Heart left ventricle (tissue), 13 donors: ENCODE measurements around the gene CCDC127.

ENCODE experiments used
- POLR2A ChIP-seq, 2 donors: fragments of 450-650 bp; IDR thresholded peaks; one replicate each; pipeline ENCODE4 v1.6.1; 2017; ENCODE audit warnings: antibody characterized with exemption in 2 of 2, mild to moderate bottlenecking in 2 of 2, moderate library complexity in 2 of 2
- TF ChIP-seq, protein P1 (sequence below), 12 donors: fragments of 200-600 bp; sonication (generic) in 4 of 12; IDR thresholded peaks; one replicate each; pipeline versions ENCODE4 v1.5.0 to v1.8.0; 2018 to 2022; ENCODE audit warnings: antibody characterized with exemption in 12 of 12, mild to moderate bottlenecking in 5 of 12
- donor health status: ischemic (EF 13 %, LVEDD 7.1; RV severe dilation, severe dysfunction).
- donor health status: DM: no; HTN: yes; CAD: no.
- donor health status: DM: no; HTN: no; CAD: no.
- donor health status: ischemic (EF 25% LVEDD 6.9; RV normal size, moderate dysfunction).
- donor health status: ischemic (EF 25% LVEDD 5.7; RV mildly dilated, moderate dysfunction).
- donor health status: ischemic (EF 35%, LVEDD 5.7; RV mildly dilated, moderate dysfunction).
- donor health status: nonischemic (EF 11% LVEDD 7.7; RV severe dilation, severe dysfunction).
- donor health status: DM: yes; HTN: yes; CAD: no.
- donor health status: PGD.
- donor health status: ischemic (EF 29% LVEDD 5.4; RV normal size, mild dysfunction).
- donor health status: nonischemic (EF 23%, LVEDD 6.1; RV moderate dilation, normal function).

DNA sequence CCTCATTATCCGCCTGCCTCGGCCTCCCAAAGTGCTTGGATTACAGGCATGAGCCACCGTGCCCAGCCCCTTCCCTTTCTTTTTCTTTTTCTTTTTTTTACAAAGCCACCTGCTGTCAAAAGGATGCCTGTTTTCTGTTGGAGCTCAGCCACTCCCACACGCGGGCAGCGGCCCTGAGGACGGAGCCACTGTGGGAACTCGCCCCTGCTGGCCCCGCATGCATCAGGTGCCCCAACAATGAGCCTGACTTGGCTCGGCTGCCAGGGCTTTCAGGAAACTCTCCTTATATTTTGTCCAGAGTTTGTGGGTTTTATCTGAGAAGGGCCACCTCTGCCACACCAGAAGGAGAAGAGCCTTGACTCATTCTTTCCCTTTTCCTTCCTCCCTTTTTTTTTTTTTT lies 63.7 kb downstream of the CCDC127 start:
- TF ChIP-seq, protein P1, sequence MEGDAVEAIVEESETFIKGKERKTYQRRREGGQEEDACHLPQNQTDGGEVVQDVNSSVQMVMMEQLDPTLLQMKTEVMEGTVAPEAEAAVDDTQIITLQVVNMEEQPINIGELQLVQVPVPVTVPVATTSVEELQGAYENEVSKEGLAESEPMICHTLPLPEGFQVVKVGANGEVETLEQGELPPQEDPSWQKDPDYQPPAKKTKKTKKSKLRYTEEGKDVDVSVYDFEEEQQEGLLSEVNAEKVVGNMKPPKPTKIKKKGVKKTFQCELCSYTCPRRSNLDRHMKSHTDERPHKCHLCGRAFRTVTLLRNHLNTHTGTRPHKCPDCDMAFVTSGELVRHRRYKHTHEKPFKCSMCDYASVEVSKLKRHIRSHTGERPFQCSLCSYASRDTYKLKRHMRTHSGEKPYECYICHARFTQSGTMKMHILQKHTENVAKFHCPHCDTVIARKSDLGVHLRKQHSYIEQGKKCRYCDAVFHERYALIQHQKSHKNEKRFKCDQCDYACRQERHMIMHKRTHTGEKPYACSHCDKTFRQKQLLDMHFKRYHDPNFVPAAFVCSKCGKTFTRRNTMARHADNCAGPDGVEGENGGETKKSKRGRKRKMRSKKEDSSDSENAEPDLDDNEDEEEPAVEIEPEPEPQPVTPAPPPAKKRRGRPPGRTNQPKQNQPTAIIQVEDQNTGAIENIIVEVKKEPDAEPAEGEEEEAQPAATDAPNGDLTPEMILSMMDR (IDR thresholded peaks at IDR 0.05), result no peak
- TF ChIP-seq POLR2A (IDR thresholded peaks at IDR 0.05), result no peak
